ENCODE results near the gene HDGFL3.

The HDGFL3 gene

DNA sequence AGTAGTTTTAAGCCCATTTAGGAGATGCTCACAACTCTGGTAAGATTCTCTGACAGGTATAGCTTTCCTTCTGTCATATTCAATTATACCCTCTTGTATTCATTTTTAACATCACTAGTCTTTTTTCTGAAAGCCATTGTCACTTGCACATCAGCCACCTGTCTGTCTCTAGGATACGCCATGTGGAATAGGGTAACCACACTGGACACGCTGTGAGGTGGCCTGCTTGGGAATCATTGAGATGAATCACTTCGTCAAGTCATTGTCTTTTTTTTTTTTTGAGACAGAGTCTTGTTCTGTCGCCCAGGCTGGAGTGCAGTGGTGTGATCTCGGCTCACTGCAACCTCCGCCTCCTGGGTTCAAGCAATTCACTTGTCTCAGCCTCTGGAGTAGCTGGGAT is 92.8 kb downstream of the HDGFL3 start:
- Mint-ChIP-seq H3K4me1 (no peaks in the 10 kb centered on the region), H3K4me3 (no peak overlapping the region), H3K27me3 (ENCODE audit: low read depth) (peaks cover 15% of the 10 kb centered on the region), H3K36me3 (ENCODE audit: low read depth) (no peaks in the 10 kb centered on the region), H3K27ac (no peak overlapping the region), H3K9me3 (no peaks in the 10 kb centered on the region)
- TF ChIP-seq, protein P1, sequence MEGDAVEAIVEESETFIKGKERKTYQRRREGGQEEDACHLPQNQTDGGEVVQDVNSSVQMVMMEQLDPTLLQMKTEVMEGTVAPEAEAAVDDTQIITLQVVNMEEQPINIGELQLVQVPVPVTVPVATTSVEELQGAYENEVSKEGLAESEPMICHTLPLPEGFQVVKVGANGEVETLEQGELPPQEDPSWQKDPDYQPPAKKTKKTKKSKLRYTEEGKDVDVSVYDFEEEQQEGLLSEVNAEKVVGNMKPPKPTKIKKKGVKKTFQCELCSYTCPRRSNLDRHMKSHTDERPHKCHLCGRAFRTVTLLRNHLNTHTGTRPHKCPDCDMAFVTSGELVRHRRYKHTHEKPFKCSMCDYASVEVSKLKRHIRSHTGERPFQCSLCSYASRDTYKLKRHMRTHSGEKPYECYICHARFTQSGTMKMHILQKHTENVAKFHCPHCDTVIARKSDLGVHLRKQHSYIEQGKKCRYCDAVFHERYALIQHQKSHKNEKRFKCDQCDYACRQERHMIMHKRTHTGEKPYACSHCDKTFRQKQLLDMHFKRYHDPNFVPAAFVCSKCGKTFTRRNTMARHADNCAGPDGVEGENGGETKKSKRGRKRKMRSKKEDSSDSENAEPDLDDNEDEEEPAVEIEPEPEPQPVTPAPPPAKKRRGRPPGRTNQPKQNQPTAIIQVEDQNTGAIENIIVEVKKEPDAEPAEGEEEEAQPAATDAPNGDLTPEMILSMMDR (IDR thresholded peaks at IDR 0.05; ENCODE audit: unreplicated experiment in 3 of 3) = no peak

DNA sequence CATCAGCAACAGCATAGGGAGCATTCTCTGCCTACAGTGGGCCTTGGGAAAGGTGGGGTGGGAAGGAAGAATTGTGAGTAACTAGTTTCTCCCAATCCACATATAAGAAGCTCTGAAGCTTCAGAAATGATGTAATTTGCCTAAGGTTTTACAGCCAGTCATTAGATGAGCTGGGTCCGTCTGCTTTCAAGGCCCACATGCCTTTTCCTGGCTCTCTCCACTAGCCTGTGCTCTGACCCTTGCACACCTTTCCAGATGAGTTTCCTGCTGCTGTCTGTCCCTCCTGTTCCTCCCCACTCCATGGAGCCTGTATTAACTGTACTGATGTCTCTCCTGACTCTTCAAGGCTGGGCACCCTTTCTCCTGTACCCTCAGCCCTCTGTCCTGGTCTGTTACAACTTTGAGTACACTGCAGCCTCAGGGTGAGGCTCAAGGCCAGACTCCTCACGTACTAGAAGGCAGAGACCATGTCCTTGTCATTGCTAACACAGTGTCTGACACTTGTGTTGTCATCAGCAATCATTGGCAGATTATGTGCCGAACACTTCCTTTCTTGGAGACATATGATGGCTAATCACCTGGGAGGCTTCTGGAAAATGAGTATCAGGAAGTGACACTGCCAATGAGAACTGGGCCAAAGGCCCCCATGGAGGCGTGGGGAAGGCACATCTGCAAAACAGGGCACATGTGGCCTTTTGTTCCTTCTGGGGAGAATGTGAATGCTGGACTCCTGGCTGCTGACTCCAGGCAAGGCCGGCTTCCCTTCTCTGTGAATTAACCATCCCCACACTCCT is 93.5 kb downstream of the HDGFL3 start:
- Mint-ChIP-seq H3K4me1 (peaks cover 3% of the 10 kb centered on the region), H3K9me3 (no peaks in the 10 kb centered on the region), H3K27me3 (ENCODE audit: low read depth) (peaks cover 22% of the 10 kb centered on the region), H3K4me3 (no peak overlapping the region), H3K36me3 (ENCODE audit: low read depth) (no peaks in the 10 kb centered on the region), H3K27ac (no peak overlapping the region)
- TF ChIP-seq, protein P1 (IDR thresholded peaks at IDR 0.05; ENCODE audit: unreplicated experiment in 3 of 3) = no peak

DNA sequence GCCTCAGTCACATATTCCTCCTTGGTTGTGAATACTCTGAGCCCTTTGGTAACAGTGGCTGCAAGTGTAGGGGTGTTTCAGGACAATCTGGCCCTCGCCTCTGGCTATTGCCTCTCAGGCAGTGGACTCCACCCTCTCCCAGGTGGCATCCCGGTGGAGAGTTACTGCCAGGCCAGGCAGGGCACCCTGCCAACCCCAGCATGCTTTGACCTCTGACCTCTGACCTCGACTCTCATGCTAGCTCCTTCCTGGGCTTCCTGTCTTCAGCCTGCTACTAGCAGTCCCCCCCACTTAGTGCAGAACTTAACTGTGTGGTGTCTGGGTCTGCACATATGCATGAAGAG is 94.7 kb downstream of the HDGFL3 start:
- TF ChIP-seq, protein P1 (IDR thresholded peaks at IDR 0.05; ENCODE audit: unreplicated experiment in 3 of 3) = no peak
- Mint-ChIP-seq H3K4me1 (peaks cover 10% of the 10 kb centered on the region), H3K27me3 (ENCODE audit: low read depth) (peaks cover 34% of the 10 kb centered on the region), H3K9me3 (no peaks in the 10 kb centered on the region), H3K4me3 (no peak overlapping the region), H3K27ac (no peak overlapping the region), H3K36me3 (ENCODE audit: low read depth) (no peaks in the 10 kb centered on the region)

DNA sequence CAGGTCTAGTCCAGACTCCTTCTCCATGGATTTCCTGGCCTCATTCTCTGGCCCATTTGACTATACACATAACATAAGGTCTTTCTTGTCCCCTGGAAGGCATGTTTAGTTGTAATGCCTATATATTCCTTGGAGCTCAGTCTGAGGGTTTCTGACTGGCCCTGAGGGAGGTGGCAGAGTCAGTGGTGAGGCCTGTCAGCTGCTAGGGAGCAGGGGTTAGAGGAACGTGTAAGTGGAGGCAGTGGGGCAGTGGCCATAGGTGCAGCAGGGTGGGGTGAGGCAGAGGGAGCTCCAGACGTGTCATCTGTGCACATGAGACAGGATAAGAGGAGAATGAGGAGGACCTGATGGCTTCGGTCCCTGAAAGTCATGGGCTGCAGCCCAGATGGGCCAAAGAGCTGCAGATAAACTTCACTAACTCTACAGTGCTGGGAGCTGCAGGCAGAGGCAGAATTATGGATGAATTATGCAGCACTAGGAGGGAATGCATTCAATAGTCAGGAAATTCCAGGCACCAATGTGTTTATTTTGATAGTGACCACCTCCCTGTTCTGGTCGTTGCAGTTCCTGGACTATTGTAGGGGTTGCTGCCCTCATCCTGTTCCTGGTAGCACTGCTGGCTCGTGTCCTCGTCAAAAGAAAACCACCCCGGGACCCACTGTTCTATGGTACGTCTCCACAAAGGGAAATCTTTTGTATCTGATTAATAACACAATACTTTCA is 95.2 kb downstream of the HDGFL3 start:
- H3K4me1 Mint-ChIP-seq = peaks cover 10% of the 10 kb centered on the region
- no peak overlapping the region for H3K27ac Mint-ChIP-seq
- no peaks in the 10 kb centered on the region for H3K9me3 Mint-ChIP-seq
- TF ChIP-seq, protein P1 (IDR thresholded peaks at IDR 0.05; ENCODE audit: unreplicated experiment in 3 of 3) = no peak
- H3K27me3 Mint-ChIP-seq (ENCODE audit: low read depth) = peaks cover 34% of the 10 kb centered on the region
- H3K36me3 Mint-ChIP-seq (ENCODE audit: low read depth) = no peaks in the 10 kb centered on the region
- H3K4me3 Mint-ChIP-seq = no peak overlapping the region

DNA sequence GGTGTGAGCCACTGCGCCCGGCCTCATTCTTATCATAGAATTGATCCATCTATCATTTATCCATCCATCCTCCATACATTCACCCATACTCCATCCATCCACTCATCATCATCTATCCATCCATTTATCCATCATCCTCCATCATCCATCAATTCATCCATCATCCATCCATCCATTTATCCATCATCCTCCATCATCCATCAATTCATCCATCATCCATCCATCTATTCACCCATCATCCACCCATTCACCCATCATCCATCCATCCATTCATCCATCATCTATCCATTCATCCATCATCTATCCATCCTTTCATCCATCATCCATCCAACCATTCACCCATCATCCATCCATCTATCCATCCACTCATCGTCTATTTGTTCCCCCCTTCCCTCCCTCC is 96.5 kb downstream of the HDGFL3 start:
- H3K4me1 Mint-ChIP-seq = peaks cover 16% of the 10 kb centered on the region
- H3K36me3 Mint-ChIP-seq (ENCODE audit: low read depth) = no peaks in the 10 kb centered on the region
- H3K27me3 Mint-ChIP-seq (ENCODE audit: low read depth) = peaks cover 41% of the 10 kb centered on the region
- TF ChIP-seq, protein P1 (IDR thresholded peaks at IDR 0.05; ENCODE audit: unreplicated experiment in 3 of 3) = no peak
- H3K27ac Mint-ChIP-seq = no peak overlapping the region
- peak overlapping the region in 1 of 3 experiments; percentile 2 for H3K4me3 Mint-ChIP-seq
- H3K9me3 Mint-ChIP-seq = no peaks in the 10 kb centered on the region
